Measurements from ENCODE around the gene BMAL1.

GRCh38 chr11:13249177-13249576 is 28.4 kb upstream of the BMAL1 start:
- TF ChIP-seq CTCF (IDR thresholded peaks at IDR 0.05; ENCODE audit: insufficient read depth, low read length, poor library complexity, severe bottlenecking) = no peak
- no peak for TF ChIP-seq EZH2phosphoT487 (conservative IDR thresholded peaks at IDR 0.05; ENCODE audit: low read length)

Measured in SU-DHL-6 (cell line).